ENCODE results near the gene IL3RA.
"Not testable (repeated sequence)": the region's sequence is repeated elsewhere in the genome, so short reads cannot be mapped to it uniquely, and the experiment has no call there.

IL3RA gene

DNA sequence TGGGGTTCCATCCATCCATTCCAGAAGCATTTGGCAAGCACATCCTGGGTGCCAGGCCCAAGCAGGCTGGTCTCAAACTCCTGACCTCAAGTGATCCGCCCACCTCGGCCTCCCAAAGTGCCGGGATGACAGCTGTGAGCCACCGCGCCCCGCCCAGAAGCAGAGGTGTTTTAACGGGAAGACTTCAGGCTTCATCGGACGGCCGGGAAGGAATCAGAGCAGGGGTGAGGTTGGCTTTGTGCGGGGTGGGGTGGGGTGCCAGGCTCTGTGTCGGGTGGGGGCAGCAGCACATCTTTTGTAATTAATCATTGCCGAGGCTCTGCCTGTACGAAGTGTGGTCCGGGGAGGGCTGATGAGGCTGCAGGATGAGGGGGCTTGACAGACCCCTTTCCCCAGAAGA lies 60.4 kb downstream of the IL3RA start:
- DNase-seq (ENCODE audit: extremely low read depth in 1 of 2, low read depth in 1 of 2): no peak

DNA sequence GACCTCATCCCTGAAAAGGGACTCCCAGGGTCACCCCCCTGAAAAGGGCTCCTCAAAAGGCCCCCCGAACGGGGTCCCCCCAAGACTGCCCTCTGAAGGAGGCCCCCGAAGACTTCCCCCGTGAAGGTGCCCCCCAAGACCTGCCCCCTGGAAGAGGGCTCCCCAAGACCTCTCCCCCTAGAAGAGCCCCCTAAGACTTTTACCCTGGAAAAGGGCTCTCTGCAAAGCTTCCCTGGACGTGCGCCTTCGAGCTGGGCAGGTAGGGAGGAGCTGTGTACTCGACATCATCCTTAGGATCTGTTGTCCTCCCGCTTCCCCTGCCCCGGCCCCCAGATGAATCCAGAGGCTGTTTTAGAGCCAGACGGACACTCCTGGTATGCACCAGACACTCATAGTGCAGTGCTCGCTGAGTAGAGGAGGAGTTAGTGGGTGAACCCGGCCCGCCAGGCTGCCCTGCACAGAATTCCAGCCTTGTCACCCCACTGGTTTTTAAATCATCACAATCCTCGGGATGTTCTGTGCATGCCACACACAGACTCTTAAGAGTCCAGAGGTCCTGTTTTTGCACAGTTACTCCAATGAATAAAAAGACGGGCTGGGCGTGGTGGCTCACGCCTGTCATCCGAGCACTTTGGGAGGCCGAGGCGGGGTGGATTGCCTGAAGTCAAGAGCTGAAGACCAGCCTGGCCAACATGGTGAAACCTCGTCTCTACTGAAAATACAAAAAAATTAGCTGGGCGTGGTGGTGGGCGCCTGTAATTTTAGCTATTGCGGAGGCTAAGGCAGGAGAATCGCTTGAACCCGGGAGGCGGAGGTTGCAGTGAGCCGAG lies 61.1 kb downstream of the IL3RA start:
- no peak for DNase-seq (ENCODE audit: extremely low read depth in 1 of 2, low read depth in 1 of 2)

DNA sequence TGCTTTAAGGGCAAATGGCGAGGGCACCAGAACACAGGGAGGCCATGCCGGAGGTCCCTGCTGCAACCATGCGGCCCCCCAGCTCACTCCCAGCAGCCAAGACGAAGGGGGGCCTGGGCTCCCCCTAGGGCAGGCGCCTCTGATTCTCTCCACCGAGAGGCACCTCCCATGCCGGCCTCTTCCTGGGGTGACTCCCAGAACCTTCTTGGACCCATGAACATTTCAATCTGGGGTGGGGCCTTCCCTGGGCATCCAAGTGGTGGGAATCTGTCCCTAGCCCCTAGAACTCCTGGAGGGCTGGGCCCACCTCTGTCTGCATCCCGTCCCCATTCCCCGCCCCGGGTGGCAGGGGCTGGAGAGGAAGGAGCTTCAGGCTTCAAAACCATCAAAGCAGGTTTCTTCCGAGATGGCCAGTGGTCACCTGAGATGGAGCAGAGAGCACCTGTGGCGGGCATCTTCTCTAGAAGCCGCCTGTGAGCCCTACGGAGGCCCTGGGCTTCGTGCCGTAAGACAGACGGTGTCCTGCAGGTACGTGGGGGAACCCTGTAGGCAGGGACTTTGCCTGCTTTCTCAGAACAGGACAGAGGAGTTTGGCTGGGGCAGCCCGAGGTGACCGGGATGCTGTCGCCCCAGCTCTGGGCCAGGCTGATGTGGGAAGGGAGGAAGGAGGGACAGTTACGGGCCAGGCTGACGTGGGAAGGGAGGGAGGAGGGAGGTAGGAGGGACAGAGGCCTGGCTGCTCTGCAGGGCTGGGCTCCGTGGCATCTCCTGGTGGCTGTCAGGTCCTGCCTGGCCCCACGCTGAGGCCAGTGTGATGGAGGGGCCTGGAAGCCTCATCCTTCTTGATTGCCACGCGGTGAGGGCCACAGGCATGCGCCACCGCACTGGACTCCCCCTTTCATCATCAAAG lies 62.1 kb downstream of the IL3RA start:
- DNase-seq (ENCODE audit: extremely low read depth in 1 of 2, low read depth in 1 of 2): no peak

DNA sequence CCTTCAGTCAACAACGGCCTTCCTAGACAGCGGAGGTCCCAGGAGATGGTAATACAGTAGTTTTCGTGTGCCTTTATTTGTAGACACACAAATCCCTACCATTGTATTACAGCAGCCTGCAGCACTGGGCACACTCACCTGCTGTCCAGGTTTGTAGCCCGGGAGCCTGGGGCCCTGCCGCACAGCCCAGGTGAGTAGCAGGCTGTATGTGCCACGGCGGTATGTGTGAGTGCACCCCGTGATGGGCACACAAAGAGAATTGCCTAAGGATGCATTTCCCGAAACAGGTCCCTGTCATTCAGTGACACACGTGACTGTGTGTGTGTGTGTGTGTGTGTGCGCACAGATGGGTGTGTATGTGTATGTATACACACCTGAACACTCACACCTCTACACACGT lies 63.5 kb downstream of the IL3RA start:
- DNase-seq (ENCODE audit: extremely low read depth in 1 of 2, low read depth in 1 of 2): no peak

DNA sequence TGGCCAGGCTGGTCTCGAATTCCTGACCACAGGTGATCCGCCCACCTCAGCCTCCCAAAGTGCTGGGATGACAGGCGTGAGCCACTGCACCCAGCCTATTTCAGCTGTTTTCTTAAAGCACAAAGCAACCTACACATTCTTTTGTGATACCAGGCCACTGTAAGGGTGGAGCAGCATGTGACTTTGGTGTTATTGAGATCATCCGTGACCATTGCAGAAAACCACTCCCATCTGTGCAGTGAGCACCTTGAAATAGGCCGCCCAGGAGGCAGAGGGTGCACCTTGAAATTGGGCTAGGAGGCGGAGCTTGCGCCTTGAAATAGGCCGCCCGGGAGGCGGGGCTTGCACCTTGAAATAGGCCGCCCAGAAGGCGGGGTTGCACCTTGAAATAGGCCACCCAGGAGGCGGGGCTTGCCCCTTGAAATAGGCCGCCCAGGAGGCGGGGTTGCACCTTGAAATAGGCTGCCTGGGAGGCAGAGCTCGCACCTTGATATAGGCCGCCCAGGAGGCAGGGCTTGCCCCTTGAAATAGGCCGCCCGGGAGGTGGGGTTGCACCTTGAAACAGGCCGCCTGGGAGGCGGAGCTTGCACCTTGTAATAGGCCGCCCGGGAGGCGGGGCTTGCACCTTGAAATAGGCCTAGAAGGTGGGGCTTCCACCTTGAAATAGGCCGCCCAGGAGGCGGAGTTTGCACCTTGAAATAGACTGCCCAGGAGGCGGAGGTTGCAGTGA lies 64.3 kb downstream of the IL3RA start:
- DNase-seq (ENCODE audit: extremely low read depth in 1 of 2, low read depth in 1 of 2): no peak

DNA sequence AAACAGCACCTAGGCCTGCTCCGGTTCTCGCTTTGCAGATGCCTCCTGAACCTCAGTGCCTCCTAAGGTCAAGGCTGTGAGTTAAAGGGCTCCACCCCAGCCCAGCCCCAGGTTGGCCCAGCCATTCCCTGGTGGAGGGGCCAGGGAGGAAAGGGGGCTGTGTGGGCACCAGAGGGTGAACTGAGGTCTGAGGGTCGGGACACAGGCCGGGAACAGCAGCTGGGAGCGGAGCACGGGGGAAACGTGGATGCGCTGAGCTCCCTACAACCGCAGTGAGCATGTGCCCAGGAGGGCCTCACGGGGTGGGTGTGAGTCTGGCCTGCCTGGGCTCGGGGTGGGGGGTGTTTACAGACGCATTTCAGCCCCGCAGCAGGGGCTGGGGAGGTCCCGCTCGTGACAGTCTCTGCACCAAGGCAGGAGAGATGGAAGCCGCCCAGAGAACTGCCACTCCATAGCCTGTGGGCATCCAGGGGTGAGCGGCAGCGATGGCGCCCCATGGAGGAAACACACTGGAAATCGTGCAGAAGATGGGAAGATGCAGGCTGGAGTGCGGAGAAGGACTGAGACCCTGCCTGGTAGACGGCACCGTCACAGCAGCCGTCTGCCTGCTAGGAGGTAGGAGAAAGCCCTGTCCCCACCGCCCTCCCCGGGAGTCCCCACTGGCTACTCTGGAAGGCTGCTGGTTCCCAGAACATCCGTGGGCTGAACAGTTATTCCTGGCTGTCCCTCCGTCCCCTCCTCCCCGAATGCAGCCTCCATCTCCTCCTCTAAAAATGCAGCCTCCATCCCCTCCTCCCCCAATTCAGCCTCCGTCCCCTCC lies 65.2 kb downstream of the IL3RA start:
- no peak for DNase-seq (ENCODE audit: extremely low read depth in 1 of 2, low read depth in 1 of 2)

DNA sequence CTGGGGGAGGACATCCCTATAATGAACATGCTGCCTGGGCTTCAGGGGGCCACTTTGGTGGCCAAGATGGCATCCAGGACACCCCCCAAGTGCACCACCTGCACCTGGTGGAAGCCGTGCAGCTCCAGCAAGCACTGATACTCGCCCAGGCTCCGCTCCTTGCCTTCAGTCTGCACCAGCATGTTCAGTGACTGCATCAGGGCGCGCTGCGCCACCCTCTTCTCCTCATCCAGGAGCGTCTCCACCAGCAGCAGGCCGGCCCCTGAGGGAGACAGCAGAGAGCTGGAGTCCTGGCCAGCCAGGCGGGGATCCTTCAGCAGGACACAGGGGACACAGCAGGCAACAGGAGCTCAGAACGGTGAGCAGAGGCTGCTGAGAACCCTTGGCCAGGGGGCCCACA lies 66.6 kb downstream of the IL3RA start:
- no peak for DNase-seq (ENCODE audit: extremely low read depth in 1 of 2, low read depth in 1 of 2)

DNA sequence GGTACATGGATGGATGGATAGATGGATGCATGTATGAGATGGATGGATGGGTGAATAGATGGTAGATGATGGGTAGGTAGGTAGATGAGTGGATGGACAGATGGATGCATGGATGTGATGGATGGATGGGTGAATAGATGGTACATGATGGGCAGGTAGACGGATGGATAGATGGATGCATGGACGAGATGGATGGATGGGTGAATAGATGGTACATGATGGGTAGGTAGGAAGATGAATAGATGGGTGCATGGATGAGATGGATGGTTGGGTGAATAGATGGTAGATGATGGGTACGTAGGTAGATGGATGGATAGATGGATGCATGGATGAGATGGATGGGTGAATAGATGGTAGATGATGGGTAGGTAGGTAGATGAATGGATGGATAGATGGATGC lies 67.3 kb downstream of the IL3RA start:
- not testable (repeated sequence) for DNase-seq (ENCODE audit: extremely low read depth in 1 of 2, low read depth in 1 of 2)

DNA sequence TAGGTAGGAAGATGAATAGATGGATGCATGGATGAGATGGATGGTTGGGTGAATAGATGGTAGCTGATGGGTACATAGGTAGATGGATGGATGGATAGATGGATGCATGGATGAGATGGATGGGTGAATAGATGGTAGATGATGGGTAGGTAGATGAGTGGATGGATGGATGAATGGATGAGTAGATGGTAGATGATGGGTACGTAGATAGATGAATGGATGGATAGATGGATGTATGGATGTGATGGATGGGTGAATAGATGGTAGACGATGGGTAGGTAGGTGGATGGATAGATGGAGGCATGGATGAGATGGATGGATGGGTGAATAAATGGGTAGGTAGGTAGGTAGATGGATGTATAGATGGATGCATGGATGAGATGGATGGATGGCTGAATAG lies 69.2 kb downstream of the IL3RA start:
- not testable (repeated sequence) for DNase-seq (ENCODE audit: extremely low read depth in 1 of 2, low read depth in 1 of 2)

DNA sequence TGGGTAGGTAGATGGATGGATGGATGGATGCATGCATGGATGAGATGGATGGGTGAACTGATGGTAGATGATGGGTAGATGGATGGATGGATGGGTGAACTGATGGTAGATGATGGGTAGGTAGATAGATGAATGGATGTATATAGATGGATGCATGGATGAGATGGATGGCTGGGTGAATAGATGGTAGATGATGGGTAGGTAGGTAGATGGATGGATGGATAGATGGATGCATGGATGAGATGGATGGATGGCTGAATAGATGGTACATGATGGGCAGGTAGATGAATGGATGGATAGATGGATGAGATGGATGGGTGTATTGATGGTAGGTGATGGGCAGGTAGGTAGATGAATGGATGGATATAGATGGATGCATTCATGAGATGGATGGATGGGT lies 70.5 kb downstream of the IL3RA start:
- no peak for DNase-seq (ENCODE audit: extremely low read depth in 1 of 2, low read depth in 1 of 2)

DNA sequence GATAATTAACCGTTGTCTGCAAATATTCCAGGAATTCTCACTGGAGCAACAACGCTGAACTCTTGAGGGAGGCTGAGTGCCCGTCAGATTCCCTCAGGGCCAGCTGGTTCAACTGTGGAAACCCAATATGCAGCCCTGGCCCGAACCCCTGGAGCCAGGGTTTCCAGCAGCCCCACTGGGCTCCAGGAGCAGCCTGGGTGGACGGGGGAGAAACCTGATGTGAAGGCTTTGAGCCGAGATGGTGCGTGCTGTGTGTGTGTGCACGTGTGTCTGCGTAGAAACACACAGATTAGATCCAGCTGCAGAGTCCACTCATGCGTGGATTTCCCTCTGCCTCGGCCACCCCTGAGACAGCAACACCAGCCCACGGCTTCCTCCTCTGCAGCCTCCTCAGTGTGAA lies 74.7 kb downstream of the IL3RA start:
- DNase-seq (ENCODE audit: extremely low read depth in 1 of 2, low read depth in 1 of 2): no peak

DNA sequence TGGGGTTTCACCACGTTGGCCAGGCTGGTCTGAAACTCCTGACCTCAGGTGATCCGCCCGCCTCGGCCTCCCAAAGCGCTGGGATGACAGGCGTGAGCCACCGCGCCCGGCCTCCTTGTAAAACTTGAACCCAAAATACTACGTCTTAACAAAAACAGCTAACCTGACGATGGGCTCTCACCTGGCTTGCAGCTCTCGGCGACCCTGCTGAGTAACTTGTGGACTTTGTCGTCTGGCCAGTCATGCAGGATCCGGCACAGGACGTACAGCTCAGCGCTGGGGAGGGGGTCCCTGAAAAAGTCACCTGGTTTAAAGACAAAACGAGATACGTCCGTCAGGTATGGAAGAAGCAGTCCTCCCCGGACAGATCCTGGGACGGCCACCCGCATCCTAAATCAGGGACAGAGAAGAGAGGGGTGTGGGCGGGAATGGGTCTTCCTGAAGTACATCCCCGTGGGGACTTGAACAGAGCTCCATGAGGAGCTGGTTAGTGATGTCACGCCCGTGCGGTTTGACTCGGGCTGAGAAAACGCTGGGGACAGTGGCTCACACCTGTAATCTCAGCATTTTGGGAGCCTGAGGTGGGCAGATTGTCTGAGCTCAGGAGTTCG lies 76.1 kb downstream of the IL3RA start:
- DNase-seq (ENCODE audit: extremely low read depth in 1 of 2, low read depth in 1 of 2): no peak

DNA sequence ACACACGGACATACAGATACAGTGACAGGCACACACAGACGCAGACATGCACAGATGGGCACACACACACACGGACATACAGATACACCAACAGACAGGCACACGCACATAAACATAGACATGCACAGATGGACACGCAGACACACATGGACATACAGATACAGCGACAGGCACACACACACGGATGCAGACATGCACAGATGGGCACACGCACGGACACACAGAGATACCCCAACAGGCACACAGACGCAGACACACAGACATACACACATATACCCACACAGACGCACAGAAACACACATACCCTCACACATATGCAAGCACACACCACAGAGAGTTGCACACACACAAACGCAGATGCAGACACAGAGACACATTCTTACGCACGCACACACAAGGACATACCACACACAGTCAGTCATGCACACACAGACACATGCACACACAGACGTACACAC lies 79.8 kb downstream of the IL3RA start:
- DNase-seq (ENCODE audit: extremely low read depth in 1 of 2, low read depth in 1 of 2): no peak

DNA sequence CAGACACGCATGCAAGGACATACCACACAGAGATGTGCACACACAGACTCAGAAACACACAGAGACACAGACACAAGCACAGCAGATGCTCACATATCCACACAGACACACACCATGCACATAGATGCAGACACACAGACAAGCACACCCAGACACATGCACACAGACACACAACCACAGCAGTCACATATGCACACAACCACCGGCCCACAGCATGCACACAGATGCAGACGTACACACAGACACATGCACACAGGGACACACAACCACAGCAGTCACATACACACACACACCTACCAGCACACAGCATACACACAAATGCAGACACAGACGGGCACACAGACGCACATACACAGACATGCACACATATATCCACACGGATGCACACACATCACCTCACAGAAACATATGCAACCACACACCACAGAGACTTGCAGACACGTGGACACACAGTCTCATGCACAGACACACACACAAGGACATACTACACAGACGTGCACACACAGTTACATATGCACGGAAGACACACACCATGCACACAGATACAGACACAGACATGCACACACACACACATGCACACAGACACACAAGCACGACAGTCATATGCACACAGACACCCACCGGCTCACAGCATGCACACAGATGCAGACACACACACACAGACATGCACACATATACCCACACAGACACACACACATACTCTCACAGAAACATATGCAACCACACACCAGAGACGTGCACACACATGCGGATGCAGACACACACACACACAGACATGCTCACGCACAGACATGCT lies 80.6 kb downstream of the IL3RA start:
- no peak for DNase-seq (ENCODE audit: extremely low read depth in 1 of 2, low read depth in 1 of 2)

DNA sequence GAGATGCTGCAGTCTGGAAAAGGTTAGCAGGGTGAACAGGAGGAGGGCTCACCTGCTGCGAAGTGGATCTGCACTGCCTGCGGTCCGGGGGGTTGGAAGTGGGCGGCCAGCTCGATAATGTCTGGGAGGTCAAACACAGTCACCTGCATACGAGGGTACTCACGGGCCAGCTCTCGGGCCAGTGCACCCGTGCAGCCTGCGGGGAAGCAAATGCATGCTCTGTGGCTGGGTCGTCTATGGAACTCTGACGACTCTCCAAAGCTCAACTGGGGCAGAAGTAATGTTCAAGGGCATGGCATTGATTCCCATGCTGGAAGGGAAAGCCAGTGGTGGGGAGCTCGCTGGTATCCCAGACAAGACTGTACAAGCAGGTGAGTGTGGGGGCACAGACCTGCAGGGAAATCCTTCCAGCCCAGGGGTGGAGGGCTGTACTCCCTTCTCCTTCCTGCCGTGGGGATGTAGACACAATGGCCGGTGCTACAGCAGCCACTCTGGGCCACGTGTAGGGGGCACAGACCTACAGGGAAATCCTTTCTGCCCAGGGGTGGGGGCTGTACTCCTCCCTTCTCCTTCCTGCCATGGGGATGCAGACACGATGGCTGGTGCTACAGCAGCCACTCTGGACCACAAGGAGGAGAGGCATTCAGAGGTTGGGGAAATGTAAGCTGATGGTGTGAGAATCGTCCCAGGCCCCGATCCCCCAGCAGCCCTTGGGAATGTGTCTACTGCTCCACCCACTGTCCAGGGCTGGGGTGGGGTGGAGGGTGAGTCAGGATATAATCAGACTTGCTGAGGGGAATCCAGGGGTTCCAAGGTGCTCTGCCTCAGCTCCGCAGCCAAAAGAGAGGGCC lies 81.6 kb downstream of the IL3RA start:
- DNase-seq (ENCODE audit: extremely low read depth in 1 of 2, low read depth in 1 of 2): no peak

DNA sequence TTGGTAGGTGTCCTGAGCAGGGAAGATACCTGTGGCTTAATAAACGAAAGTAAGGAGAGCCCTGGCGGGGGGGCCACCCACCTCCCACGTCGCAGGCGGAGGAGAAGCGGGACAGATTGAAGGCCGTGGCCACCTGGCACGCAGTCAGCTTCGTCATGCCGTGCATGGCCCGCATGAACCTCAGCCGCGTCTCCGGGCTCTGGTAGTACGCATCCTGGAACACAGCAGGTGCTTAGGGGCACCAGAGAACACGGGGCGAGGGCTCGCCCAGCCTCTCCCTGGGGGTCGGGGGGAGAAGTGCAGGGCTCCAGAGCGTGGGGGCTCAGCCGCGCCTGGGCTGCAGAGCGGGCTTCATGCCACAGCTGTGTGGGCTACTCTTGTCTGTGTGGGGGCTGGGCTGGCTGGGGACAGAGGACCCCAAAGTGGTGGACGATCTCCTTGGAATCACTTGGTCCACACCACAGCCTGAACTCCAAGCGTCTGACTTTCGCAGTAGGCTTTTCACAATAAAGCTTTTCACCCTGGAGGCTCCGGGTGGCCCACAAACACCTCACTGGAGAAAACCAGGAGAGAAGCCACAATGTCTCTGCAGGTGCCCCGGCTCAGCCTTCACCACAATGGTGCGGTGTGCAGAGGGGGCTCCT lies 82.4 kb downstream of the IL3RA start:
- DNase-seq (ENCODE audit: extremely low read depth in 1 of 2, low read depth in 1 of 2): no peak

DNA sequence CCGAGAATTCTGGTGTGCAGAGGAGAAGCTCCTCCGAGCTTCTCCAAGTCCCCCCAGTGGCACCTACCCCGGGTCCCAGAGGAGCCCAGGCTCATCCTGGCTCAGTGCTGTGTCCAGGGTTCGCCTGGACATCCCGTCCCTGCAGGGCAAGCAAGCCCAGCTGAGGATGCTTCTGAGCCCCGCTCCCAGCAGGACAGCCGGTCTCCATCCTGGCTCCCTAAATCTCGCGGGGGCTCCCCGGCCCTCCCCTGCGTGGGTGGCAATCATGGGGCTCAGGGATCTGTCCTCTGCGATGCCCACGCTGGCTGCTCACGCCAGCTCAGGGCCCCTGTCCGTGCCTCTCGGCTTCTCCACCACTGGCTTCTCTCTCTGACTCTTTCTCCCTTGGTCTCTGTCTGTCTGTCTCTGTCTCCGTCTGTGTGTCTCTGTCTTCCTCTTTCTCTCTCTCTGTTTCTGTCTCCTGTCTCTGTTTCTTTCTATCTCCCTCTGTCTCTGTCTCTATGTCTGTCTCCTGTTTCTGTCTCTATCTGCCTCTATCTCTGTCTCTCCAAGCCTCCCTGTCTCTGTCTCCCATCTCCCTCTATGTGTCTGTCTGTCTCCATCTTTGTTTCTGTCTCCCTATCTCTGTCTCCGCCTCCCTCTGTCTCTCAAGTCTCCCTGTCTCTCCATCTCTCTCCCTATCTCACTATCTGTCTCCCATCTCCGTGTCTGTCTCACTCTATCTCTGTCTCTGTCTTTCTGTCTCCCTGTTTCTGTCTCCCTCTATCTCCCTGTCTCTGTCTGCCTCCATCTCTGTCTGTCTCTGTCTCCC lies 83.2 kb downstream of the IL3RA start:
- no peak for DNase-seq (ENCODE audit: extremely low read depth in 1 of 2, low read depth in 1 of 2)

Data from activated CD8-positive, alpha-beta memory T cell treated with anti-CD3 and anti-CD28 coated beads for 1 hour (primary cell).